HTR-8/SVneo (cell line): ENCODE measurements around the gene TTC9C.
"Not testable (repeated sequence)": the region's sequence is repeated elsewhere in the genome, so short reads cannot be mapped to it uniquely, and the experiment has no call there.

Experiments
- DNase-seq: peaks from one replicate; pipeline ENCODE4 v3.0.0; 2011; ENCODE audit warnings: low spot score, mixed read lengths; ENCODE audit not compliant: insufficient read length
- FAIRE-seq: peaks from 2 replicates; lab custom pipeline; 2011; peaks lifted over from hg19 to GRCh38; lab: Jason Lieb, UNC

The TTC9C gene, protein sequence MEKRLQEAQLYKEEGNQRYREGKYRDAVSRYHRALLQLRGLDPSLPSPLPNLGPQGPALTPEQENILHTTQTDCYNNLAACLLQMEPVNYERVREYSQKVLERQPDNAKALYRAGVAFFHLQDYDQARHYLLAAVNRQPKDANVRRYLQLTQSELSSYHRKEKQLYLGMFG

DNA sequence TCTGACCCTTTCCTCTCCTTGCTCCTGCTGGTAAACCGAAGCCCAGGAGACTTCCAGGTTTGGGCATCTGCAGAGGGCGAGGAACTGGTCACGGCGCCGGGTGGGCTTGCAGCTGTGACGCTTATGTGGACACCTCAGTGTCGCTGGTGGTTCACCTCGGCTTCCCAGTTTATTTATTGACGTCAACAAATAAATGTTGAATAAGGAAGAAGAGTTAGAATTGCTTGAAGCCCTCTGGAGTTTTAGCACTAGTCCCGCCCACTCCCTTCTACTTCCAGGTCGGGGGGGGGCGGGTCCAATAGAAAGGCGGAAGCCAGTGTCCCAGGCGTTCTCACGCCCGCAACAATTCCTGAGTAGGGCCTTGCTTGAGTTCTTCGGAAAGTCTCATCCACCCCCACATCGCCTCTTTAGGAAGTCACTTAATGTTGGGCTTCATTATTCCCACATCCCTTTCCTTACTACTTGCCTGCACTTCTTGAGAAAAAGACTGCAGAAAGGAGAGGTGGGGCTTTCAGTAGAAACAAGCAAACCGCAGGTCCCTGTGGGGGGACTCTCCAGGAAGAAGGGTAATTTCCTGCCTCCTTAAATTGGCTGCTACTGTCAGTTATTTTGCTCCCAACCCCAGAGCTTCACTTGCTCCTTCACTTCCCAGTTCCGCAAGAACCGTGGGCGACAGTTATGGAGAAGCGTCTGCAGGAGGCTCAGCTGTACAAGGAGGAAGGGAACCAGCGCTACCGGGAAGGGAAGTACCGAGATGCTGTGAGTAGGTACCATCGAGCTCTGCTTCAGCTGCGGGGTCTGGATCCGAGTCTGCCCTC is at the start of gene TTC9C:
Gene TTC9C (plus strand): TSS at position 316 of the 818 bp plus-strand sequence. CDS start 363 bp downstream, at position 679.
- DNase-seq (peak; percentile 68), FAIRE-seq (no peak)

DNA sequence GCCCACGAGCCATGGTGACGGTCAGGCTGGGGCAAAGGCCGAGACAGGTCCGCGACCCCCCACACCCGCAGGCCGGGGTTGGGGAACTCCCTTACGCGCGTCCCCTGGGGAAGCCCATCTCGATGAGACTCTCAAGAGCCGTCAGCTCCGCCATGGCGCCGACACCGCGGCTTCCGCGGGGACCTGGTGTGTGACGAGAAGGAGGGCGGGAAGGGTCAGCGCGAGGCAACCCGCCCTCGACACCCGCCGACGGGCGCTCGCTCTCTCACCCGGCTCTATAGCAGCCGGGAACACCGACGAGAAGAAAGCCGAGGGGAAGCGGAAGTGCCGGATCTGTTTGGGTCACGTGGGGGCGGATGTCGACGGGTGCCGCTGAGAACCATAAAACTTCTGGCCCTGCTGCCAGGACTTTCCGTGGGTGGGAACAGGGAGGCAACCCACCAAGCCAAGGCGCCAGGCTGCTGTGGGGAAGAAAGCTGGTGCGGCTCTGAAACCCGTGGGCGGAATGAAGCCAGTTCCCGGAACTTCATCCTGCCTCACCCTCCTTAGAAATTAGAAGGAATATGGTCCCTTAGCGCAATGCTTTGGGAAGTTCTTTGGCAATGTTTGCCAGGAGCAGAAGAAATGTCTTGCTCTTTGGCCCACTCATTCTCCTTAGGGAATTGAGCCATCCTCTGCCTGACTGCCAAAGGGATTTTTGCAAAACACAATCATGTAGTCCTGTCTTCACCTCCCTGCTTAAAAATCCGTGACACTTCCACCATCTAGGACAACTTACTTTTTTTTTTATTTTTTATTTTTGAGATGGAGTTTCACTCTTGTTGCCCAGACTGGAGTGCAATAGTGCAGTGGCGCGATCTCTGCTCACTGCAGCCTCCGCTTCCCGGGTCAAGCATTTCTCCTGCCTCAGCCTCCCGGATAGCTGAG is 49.3 kb upstream of the TTC9C start, which contains the start of gene UBXN1:
Gene UBXN1 (minus strand): TSS at position 304 of the 927 bp plus-strand sequence. CDS start 150 bp downstream, at position 154.
- FAIRE-seq (no peak), DNase-seq (peak; percentile 88)

DNA sequence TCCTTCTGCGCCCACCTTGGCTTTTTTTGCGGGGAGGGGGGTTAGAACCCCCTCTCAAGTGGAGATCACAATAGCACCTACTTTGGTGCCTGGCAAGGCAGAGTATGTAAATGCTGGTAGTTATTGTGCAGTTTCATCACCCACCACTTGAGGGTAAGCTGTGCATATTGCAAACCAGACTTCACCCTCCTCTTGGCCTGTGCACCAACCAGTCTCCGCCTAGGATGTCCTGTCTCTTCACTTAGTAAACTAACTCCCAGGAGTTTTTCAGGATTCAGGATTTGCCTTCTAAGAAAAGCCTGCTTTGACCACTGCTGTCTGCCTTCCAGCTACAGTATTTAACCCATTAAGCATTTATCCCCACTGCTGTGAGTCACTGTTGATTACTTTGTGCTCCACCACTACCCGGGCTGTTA is 47.5 kb upstream of the TTC9C start:
- FAIRE-seq (no peak), DNase-seq (peak; percentile 76)

DNA sequence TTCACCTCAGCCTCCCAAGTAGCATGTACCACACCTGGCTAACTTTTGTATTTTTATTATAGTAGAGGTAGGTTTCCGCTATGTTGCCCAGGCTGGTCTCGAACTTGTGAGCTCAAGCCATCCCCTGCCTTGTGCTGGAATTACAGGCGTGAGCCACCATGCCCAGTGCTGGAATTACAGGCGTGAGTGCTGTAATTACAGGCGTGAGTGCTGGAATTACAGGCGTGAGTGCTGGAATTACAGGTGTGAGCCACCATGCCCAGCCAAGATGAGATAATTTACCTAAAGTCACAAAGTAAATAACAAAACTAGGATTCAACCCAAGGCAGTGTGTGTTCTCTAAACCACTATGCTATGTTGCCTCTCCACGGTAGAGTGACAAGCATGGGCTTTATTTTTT is 45.8 kb upstream of the TTC9C start:
- no peak for DNase-seq
- FAIRE-seq = no peak

DNA sequence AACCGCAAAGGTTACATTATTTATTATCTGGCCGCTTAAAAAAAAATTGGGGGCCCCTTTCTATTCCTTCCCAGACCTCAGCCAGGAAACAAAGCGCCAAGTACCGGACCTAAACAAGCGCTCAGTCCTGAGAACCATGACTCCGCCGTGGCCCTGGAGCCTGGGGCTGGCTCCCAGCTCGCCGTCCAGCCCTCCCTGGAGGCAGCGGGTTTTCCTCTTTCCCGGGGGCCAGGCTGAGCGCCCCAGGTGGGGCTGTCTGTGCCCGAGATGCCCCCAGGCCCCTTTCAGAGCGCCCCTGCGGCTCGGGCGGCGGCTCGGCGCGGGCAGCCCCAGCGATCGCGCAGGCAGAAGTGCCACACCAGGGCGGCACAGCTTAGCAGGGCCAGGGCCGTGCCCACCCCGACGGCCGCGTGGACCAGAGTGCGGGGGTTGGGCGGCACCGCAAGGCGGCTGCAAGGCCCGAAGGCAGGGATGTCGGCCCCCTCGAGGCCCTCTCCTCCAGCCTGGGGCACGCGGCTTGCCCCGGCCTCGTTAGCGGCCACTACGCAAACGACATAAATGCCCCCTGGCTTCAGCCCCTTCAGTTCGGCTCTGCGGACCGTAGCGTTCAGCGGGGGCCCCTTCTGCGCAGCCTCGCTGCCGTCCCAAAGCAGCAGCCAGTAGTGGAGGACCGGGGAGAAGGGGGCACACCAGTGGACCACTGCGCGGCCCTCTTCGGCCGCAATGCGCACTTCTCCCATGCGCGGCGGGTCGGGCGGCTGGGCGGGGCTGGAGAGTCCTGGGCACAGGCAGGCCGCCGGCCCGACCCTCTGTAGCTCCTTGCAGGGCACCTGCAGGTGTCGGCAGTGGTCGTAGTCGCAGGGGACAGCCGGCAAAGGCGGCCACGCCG is 40.5 kb upstream of the TTC9C start:
- FAIRE-seq (no peak), DNase-seq (no peak)

DNA sequence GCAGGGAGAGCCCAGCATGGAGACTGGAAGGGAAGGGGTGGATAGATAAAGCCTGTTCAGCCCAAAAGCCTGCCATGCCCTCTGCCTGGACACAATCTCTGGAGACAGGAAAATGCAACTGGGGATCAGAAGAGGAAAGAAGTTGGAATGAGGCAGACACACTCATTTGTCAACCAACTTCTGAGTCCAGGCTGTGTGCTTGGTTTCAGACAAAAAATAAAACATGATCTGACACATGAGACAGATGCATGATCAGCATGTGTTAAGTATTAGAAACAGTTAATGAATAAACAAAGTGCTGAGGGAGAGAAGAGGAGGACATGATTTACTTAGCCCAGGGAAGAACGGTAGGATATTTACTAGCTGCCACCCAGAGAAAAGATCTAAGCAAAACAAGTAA is 39.8 kb upstream of the TTC9C start:
- DNase-seq (no peak), FAIRE-seq (no peak)

DNA sequence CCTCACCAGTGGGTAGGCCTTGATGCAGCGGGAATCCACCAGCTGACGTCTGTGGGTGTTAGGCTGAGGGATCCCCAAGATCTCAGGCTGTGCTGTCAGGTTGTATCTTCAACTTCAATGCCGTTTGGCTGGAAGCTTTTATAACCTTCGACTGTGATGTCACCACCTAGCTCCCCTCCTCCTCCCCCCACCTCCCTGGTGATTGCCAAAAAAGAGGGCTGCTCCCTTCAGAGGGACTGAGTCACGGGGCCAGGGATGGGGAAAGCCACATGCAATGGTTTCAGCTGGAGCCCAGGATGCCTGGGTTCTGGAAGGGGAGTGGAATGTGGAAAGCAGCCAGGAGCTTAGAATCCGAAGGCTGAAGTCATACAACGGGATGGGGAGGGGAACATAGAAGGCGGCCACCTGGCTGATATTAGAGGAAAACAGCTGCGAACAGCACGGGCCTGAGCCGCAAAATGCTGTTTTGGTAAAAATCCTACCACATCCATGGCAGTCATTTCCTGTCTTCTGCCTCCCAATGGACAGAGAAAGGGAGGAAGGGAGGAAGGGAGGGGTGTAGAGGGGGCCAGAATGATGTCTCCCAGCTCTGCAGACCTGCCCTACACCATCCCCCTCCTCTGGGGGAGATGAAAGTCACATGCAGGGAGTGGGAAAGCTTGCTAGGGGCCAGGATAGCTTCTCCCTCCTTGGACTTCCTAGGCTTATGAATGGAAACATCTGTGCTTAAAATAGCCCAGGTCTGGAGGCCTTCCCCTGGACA is 38.7 kb upstream of the TTC9C start, which contains the start of gene LRRN4CL:
Gene LRRN4CL (minus strand): TSS at position 110 of the 763 bp plus-strand sequence. CDS start 1,022 bp downstream, outside the sequence.
- FAIRE-seq = no peak
- no peak for DNase-seq

DNA sequence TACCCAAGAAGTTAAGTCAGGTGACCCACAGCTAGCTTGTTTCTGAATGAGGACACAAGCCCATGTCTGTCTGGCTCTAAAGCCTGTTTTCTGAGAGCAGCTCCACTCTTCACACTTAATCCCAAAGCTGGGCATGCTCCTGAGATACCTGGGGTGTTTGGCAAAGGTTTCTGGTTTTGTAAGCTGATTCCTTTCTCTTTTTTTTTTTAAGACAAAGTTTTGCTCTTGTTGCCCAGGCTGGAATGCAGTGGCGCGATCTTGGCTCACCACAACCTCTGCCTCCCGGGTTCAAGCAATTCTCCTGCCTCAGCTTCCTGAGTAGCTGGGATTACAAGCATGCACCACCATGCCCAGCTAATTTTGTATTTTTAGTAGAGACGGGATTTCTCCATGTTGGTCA is 34.7 kb upstream of the TTC9C start:
- FAIRE-seq, DNase-seq: not testable (repeated sequence)

DNA sequence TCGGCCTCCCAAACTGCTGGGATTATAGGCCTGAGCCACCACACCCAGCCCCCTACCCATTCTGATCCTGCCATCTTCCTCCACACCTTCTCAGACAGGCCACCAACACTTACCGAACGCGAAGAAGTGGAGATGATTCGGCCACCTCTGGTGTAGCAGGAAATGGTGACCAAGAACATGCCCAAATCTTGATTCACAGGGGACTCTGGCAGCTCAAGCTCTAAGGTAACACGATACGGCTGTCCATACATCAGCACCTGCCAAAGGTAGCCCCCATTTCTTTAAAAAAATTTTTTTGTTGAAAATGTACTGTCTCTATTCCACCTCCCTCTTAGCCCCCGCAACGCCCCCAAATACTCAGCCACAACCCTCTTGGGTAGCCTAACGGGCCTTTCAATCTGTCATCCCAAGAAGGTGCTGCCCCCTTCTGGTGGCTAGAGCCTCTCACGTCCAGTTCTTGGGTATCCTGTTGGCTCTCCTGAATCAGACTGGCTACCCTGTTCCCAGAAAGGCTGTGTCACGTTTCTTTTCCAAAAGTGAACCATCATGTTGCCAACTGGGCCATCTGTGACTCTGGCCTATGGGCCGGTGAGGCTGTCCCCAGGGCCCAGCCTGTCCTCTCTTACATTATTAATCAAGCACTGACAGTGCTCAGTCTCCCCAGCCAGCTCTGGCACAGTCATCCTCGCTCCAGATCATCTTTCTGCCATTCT is 33.7 kb upstream of the TTC9C start:
- DNase-seq = no peak
- no peak for FAIRE-seq

DNA sequence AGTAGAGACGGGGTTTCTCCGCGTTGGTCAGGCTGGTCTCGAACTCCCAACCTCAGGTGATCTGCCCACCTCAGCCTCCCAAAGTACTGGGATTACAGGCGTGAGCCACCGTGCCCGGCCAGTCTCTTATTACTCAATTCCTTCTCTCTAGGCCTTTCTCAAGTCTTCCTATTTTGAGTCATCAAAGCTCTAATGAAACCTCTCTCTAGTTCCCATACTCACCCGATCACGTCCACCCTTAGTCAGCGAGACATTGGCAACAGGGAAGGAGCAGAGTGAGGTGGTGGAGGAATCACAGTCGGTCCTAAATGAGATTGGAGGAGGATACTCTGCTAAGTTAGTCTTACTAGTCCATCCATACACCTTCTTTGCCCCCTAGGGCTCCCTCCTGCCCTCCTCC is 26.0 kb upstream of the TTC9C start:
- no peak for FAIRE-seq
- no peak for DNase-seq

DNA sequence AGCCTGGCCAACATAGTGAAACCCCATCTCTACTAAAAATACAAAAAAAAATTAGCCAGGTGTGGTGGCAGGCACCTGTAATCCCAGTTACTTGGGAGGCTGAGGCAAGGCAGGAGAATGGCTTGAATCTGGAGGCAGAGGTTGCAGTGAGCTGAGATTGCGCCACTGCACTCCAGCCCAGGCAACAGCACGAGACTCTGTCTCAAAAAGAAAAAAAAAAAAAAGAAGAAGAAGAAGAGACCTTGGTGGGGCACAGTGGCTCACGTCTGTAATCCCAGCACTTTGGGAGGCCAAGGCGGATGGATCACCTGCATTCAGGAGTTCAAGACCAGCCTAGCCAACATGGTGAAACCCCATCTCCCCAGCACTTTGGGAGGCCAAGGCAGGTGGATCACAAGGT is 24.4 kb upstream of the TTC9C start:
- FAIRE-seq, DNase-seq: not testable (repeated sequence)

DNA sequence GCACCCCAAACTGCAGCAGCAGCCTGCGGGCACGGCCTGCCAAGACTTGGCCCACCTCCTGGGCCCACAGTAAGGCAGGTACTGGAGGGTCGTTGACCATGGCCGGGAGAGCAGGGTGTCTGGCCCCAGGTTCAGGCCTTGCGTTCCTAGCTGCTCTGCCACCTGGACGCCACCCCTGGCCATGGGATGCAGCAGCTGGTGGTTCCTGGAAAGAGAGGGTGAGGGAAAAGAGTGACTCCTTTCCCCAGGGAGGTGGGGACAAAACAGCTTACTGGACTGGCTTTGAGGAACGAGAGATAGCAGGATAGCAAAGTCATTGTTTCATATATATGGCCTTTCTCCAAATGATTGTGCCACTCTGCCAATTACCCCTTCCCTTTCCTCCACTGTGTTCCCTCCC is 22.9 kb upstream of the TTC9C start:
- FAIRE-seq (no peak), DNase-seq (no peak)

DNA sequence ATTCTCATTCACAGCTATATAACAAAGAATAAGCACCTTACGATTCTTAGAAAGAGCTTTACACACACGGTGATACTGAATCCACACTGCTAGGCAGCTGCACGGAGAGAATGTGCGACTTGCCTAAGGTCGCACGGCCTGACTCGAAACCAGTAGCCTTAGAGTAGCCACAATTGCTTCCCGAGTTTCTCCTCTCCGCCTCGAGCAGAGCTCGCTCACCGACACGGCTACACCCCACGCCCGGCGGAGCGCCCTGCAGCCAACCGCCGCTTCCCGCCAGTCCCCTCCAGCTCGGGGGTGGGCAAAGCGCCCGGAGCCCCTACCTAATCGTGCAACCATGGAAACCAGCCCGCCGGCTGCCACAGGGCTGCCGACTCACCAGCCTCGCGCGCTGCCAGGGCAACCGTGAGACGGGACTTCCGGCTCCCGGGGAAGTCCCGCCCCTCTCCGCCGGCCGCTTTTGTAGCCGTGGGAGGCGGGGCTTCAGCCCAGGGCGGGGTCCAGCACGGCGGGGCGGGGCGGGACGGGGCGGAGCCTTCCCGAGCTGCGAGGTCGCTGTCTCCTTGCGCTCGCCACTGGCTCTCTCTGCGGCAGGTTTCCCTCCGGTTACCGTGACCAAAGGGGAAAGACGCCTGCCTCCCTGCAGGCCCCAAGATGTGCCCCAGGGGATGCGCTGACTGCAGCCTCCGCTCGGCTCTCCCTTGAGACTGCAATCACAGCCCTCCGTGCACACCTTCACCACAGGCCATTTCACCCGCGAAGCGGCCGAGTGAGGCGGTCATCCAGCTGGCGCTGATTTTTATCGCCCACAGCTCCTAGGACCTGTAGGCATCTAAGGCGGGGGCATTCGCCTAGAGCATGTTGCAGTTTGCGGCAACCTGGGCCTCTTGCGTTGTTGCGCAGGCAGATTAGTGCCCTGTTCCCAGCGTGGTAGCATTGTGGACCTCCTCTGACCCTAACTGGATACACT is 22.1 kb upstream of the TTC9C start:
- FAIRE-seq (no peak), DNase-seq (peak; percentile 88)

DNA sequence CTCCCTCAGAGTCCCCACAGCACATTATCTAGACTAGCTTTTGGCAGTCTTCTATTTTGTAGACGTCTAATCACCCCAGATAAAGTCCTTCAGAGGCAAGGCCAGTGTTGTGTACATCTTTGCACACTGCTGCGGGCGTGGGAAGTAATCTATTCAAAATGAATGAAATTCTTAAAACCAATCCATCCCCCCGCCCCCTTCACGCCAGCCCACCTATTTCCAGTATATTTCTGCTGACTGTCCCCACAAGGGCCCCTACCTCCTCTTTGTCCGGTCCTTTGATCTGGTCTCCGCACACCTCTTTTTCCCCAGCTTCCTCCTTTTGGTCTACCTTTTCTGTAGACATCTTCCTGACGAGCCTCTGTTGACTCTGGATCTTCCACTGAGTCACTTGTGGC is 21.4 kb upstream of the TTC9C start:
- no peak for DNase-seq
- FAIRE-seq = no peak

DNA sequence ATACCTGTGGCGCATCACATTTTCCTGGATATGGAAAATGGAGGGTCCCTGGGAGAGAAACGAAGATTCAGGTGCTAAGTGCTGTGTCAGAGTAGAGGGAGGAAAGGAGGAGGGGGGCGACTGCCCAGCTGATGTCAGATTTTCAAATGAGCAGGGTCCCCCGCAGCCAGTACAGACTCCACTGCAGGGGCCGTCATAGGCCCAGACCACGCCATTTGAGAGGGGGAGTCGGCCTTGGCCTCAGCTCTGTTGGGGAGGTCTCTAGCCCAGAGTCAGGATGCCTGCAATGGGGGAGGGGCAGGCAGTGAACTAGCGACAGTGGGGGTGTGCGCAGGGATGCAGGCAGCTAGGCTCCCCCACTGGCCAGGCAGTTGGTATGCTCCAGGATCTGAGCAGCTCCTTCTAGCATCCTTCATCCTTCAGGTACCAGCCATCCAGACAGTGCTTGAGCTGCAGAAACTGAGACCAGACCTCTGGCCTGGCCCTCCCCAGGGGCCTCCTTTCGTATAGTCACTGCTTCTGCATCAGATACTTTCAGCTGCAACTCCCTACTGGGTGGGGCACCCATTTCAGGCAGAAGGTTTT is 20.9 kb upstream of the TTC9C start, which contains the start of the genes BSCL2 and GNG3:
Gene BSCL2 (minus strand): TSS at position 148 of the 585 bp plus-strand sequence. CDS start 229 bp downstream, outside the sequence.
Gene GNG3 (plus strand): TSS at position 400 of the 585 bp plus-strand sequence. CDS start 620 bp downstream, outside the sequence.
- no peak for DNase-seq

DNA sequence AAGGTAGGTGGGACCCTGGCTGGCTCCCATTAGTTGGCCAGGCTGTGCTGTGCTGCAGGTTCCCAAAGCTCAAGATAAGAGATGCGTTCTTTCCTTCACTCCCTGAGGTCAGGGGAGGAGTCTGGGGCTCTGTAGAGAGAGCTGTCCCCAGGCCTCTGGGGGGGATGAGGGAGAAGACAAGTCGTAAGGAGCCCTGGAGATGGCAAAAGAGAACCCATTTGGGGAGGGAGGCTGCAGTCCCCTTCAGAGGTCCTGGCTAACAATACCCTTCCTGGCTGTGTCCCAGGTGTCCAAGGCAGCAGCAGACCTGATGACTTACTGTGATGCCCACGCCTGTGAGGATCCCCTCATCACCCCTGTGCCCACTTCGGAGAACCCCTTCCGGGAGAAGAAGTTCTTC is 19.9 kb upstream of the TTC9C start:
- FAIRE-seq = no peak

More for the DNA sequence above, 20.9 kb upstream of the TTC9C start, which contains the start of the genes BSCL2 and GNG3:
- no peak for FAIRE-seq

More for the DNA sequence above, 19.9 kb upstream of the TTC9C start:
- no peak for DNase-seq
